ENCODE measurements around the gene NHS.

DNA sequence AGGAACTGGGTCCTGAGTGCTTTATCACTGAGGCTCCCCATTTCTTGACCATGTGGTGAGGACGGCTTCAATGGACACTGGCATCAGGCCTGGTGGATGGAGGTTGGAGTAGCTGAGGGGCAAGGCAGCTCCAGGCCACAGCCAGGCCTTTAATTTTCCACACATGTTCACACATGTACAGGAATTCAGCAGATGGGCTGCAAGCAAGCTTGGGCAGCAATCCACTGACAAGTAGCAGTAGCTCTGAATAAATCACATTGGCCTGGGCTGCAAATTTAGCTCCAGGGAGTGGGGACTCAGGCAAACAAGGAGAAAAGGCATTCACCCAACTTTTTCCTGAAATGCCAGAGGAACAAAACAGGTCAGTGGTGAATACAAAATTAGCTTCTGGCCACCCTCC is 254.5 kb downstream of the NHS start:
- TF ChIP-seq, protein P1, sequence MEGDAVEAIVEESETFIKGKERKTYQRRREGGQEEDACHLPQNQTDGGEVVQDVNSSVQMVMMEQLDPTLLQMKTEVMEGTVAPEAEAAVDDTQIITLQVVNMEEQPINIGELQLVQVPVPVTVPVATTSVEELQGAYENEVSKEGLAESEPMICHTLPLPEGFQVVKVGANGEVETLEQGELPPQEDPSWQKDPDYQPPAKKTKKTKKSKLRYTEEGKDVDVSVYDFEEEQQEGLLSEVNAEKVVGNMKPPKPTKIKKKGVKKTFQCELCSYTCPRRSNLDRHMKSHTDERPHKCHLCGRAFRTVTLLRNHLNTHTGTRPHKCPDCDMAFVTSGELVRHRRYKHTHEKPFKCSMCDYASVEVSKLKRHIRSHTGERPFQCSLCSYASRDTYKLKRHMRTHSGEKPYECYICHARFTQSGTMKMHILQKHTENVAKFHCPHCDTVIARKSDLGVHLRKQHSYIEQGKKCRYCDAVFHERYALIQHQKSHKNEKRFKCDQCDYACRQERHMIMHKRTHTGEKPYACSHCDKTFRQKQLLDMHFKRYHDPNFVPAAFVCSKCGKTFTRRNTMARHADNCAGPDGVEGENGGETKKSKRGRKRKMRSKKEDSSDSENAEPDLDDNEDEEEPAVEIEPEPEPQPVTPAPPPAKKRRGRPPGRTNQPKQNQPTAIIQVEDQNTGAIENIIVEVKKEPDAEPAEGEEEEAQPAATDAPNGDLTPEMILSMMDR (IDR thresholded peaks at IDR 0.05) = no peak
- no peak for TF ChIP-seq POLR2A (IDR thresholded peaks at IDR 0.05)
